ENCODE measurements around the gene TRMU. TPM values are rescaled to one million over a fixed set of nuclear protein-coding genes. Genes with fewer than 3 reads are reported as not detected.

The TRMU gene
- polyA plus RNA-seq, 1 experiment, result 23.7 TPM

DNA sequence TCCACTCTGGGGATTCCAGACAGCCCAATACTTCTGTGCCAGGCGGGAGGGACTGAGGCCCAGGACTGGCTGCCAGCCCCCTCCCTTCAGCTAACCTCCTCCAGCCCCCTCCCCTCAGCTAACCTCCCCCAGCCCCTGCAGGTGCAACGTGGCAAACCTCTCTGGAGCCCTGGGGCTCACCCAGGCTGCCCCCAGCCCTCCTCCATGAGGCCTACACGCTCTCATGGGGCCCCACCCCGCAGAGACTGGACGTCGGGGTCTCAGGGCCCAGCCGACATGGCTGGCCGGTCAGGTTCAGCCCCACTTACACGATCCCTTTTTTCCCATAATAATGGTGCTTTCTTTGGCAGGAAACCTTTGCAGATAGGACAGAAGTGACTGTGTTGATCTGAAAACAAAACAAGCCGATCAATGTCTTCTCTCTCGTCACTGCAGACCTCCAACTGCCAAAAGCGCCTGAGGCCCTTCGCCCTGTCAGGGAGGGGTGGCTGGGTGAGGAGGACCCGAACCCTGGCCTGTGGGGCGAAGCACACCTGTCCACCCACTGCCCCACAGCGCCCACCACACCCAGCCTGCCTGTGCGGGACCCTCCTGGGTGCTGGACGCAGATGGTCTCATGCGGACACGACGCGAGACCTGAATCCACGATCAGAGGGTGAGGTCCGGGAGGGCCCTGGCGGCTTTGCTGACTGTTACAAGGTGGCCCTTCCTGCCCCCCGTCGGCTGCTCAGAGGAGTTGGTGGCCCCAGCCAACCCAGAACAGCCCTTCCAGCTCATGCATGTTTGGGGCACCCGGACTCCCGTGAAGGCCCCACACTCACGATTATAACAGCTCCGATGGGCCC is 33.6 kb downstream of the TRMU start:
- ChIA-PET CTCF (interaction anchor here (0.6 to 3.4 kb wide), 5 partner anchors 11 to 178 kb away, joined by 4 to 112 read pairs (median 12); no protein-coding TSS in a partner anchor), POLR2A (no interaction called here)
- peaks cover 9% of the 10 kb centered on the region for H3K27me3 ChIP-seq (ENCODE audit: control insufficient read depth, insufficient read depth, low read length)
- no peak overlapping the region for H3K4me3 ChIP-seq (ENCODE audit: low read depth, low read length)
- TF ChIP-seq, protein P1, sequence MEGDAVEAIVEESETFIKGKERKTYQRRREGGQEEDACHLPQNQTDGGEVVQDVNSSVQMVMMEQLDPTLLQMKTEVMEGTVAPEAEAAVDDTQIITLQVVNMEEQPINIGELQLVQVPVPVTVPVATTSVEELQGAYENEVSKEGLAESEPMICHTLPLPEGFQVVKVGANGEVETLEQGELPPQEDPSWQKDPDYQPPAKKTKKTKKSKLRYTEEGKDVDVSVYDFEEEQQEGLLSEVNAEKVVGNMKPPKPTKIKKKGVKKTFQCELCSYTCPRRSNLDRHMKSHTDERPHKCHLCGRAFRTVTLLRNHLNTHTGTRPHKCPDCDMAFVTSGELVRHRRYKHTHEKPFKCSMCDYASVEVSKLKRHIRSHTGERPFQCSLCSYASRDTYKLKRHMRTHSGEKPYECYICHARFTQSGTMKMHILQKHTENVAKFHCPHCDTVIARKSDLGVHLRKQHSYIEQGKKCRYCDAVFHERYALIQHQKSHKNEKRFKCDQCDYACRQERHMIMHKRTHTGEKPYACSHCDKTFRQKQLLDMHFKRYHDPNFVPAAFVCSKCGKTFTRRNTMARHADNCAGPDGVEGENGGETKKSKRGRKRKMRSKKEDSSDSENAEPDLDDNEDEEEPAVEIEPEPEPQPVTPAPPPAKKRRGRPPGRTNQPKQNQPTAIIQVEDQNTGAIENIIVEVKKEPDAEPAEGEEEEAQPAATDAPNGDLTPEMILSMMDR (IDR thresholded peaks at IDR 0.05; ENCODE audit: low read depth, low read length), result no peak
- H3K9me3 ChIP-seq (ENCODE audit: control insufficient read depth, insufficient read depth, low read length), result no peaks in the 10 kb centered on the region; the same call in 1 of the 2 replicates
- no peak for DNase-seq (ENCODE audit: low read depth, low spot score)
- H3K27ac ChIP-seq (ENCODE audit: low read depth, low read length), result no peak overlapping the region

DNA sequence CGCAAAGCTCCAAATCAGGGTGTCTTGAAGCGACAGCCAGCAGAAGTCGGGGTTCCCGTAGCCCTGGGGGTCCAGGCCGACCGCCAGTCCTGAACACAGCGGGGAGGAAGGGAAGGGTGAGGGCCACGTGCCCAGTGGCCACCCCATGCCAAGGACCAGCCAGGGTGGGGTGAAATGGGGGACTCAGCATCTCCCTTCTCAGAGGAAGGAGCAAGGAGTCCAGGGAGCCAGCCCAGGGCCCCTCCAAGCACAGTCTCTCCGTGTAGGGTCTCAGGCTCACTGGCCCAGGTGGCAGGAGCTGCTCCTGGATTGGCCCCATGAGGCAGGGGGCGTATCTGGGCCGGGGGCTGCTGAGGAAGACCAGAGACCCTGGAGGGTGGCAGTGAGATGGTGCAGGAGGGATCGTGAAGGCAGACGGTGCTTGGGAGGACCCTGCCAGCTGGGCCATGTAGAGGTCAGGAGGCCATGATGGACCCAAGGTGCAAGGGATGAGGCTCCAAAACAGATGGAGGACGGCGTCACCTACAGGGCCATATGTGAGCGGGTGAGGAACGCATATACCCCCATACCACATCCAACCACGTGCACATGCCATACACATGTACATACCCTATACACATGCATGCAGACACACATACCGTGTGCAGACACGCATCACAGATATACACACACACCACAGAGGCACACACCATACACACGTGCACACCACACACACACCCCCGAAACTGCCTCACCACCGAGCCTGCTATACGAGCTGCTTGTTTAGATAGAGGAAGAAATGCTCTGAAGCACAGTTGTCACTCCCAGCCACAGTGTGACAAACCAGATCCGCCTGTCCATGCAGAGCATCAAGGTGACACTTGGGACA is 34.4 kb downstream of the TRMU start:
- no peak for DNase-seq (ENCODE audit: low read depth, low spot score)
- peaks cover 7% of the 10 kb centered on the region for H3K9me3 ChIP-seq (ENCODE audit: control insufficient read depth, insufficient read depth, low read length)
- H3K27ac ChIP-seq (ENCODE audit: low read depth, low read length), result no peak overlapping the region
- ChIA-PET CTCF (interaction anchor here (0.6 to 1.2 kb wide), 2 partner anchors 32 to 172 kb away, joined by 4 to 5 read pairs; no protein-coding TSS in a partner anchor), POLR2A (no interaction called here)
- no peak overlapping the region for H3K4me3 ChIP-seq (ENCODE audit: low read depth, low read length)
- TF ChIP-seq, protein P1 (IDR thresholded peaks at IDR 0.05; ENCODE audit: low read depth, low read length), result no peak
- H3K27me3 ChIP-seq (ENCODE audit: control insufficient read depth, insufficient read depth, low read length), result peaks cover 13% of the 10 kb centered on the region

DNA sequence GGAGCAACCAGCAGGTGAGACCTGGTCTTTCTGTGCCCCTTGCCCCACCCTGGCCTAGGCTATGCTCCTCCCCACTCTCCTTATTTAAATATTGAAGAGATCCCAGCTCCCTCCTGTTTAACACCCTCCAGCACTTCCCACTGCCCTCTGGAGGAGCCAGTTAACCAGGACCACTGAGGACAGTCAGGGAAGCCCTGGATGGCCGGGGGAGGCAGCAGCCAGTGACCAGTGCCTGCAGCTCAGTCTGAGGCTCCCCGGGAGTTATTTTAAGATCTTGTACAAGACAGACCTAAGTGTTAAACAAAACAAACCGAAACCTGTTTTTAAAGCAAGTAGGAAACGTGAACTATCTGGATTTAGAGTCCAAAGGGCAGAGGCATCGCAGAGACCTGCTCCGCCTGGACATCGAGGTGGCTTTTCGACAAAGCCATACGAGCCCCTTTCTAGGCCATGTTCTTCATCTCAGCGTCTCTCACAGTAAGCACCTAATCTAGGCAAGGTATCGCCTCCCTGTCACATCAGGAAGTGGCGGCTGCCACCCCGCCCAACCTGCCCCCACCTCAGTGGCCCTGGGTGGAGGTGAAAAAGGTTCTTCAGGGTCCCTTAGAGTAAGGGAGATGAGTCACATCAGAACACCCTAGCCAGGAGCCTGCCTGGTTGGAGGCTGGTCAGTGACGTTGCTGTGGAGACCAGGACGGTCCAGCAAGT is 35.2 kb downstream of the TRMU start:
- ChIA-PET CTCF (interaction anchor here (1.2 kb wide), 1 partner anchor 171 kb away, joined by 4 read pairs; no protein-coding TSS in a partner anchor), POLR2A (no interaction called here)
- H3K9me3 ChIP-seq (ENCODE audit: control insufficient read depth, insufficient read depth, low read length), result peaks cover 13% of the 10 kb centered on the region
- no peak overlapping the region for H3K4me3 ChIP-seq (ENCODE audit: low read depth, low read length)
- H3K27ac ChIP-seq (ENCODE audit: low read depth, low read length), result no peak overlapping the region
- H3K27me3 ChIP-seq (ENCODE audit: control insufficient read depth, insufficient read depth, low read length), result peaks cover 13% of the 10 kb centered on the region
- TF ChIP-seq, protein P1 (IDR thresholded peaks at IDR 0.05; ENCODE audit: low read depth, low read length), result no peak
- DNase-seq (ENCODE audit: low read depth, low spot score), result no peak

DNA sequence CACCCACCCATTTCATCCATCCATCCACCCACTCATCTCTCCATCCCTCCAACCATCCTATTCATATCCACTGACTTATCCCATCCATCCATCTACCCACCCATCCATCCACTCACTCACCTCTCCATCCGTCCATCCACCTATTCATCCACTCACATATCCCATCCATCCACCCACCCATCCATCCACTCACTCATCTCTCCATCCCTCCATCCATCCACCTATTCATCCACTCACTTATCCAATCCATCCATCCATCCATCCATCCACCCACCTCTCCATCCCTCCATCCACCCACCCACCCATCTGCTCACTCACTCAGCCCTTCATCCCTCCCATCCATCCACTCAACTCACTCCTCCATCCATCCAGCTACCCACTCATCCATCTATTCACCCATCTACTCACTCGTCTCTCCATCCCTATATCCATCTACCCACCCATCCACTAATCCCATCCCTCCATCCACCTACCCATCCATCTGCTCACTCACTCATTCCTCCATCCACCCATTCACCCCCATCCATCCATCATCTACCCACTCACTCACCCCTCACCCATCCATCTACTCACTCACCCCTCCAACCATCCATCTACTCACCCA is 36.2 kb downstream of the TRMU start:
- H3K9me3 ChIP-seq (ENCODE audit: control insufficient read depth, insufficient read depth, low read length), result peaks cover 19% of the 10 kb centered on the region
- POLR2A ChIA-PET, result no interaction called here
- no peak overlapping the region for H3K27ac ChIP-seq (ENCODE audit: low read depth, low read length)
- TF ChIP-seq, protein P1 (IDR thresholded peaks at IDR 0.05; ENCODE audit: low read depth, low read length), result no peak
- peaks cover 12% of the 10 kb centered on the region for H3K27me3 ChIP-seq (ENCODE audit: control insufficient read depth, insufficient read depth, low read length)
- H3K4me3 ChIP-seq (ENCODE audit: low read depth, low read length), result no peak overlapping the region
- no peak for DNase-seq (ENCODE audit: low read depth, low spot score)
- CTCF ChIA-PET, result no interaction called here

All from AG04450 (cell line).